Kidney epithelial cell (primary cell): ENCODE measurements around the gene SPRED2. TPM values are rescaled to one million over a fixed set of nuclear protein-coding genes. Genes with fewer than 3 reads are reported as not detected.

Source experiments
- DNase-seq: peaks from one replicate; pipeline ENCODE4 v3.0.0-alpha.2; 2010; ENCODE audit warnings: low read depth
- H3K27me3 ChIP-seq: 2 replicates; pipeline ENCODE4 v1.6.0; 2011; ENCODE audit warnings: low read length; ENCODE audit not compliant: control insufficient read depth, insufficient read depth
- H3K36me3 ChIP-seq: 2 replicates; pipeline ENCODE4 v1.5.1; 2011; ENCODE audit warnings: low read length; ENCODE audit not compliant: control insufficient read depth, insufficient read depth
- H3K4me3 ChIP-seq: 2 replicates; pipeline ENCODE4 v1.5.1; 2011; ENCODE audit warnings: low read depth, mild to moderate bottlenecking, control low read depth, low read length
- CTCF ChIP-seq: IDR thresholded peaks from 2 replicates; pipeline ENCODE4 v1.5.1; 2011; ENCODE audit warnings: mild to moderate bottlenecking, moderate library complexity, low read length, control low read depth, inconsistent platforms; ENCODE audit not compliant: insufficient read depth, poor library complexity, severe bottlenecking
- total RNA-seq: library from RNA; depleted of rRNA; stranded (reverse); fragments of >200 nt; gene quantifications from 2 replicates; pipeline ENCODE4 v1.2.3, GENCODE V29; 2015

Gene SPRED2
- total RNA-seq, 1 donor from 2014 or later: 18.4 TPM

GRCh38 chr2:65409045-65409444 lies 23.4 kb downstream of the SPRED2 start:
- TF ChIP-seq CTCF: no peak

GRCh38 chr2:65407240-65407639 lies 25.2 kb downstream of the SPRED2 start:
- Histone ChIP-seq H3K27me3 (no peaks in the 10 kb centered on the region), H3K36me3 (no peaks in the 10 kb centered on the region), H3K4me3 (no peak overlapping the region)
- no peak for TF ChIP-seq CTCF
- DNase-seq: no peak

More at GRCh38 chr2:65409045-65409444, 23.4 kb downstream of the SPRED2 start:
- Histone ChIP-seq H3K27me3 (no peaks in the 10 kb centered on the region), H3K4me3 (no peak overlapping the region), H3K36me3 (no peaks in the 10 kb centered on the region)
- DNase-seq: no peak

- no peak for DNase-seq
- no peaks in the 10 kb centered on the region for H3K36me3 ChIP-seq
- no peak for TF ChIP-seq CTCF
- no peak overlapping the region for H3K4me3 ChIP-seq
- H3K27me3 ChIP-seq: no peaks in the 10 kb centered on the region
Observed at GRCh38 chr2:65404988-65405697, 27.3 kb downstream of the SPRED2 start.

GRCh38 chr2:65403529-65403915 lies 28.9 kb downstream of the SPRED2 start:
- DNase-seq: no peak
- TF ChIP-seq CTCF: no peak
- Histone ChIP-seq H3K27me3 (no peaks in the 10 kb centered on the region), H3K36me3 (no peaks in the 10 kb centered on the region), H3K4me3 (no peak overlapping the region)

GRCh38 chr2:65402780-65403528 lies 29.4 kb downstream of the SPRED2 start:
- TF ChIP-seq CTCF: no peak
- Histone ChIP-seq H3K36me3 (no peaks in the 10 kb centered on the region), H3K27me3 (no peaks in the 10 kb centered on the region), H3K4me3 (no peak overlapping the region)
- no peak for DNase-seq
